Measurements from ENCODE around the gene ATG4C.
"Not testable (repeated sequence)": the region's sequence is repeated elsewhere in the genome, so short reads cannot be mapped to it uniquely, and the experiment has no call there.

ATG4C gene

GRCh38 chr1:62783736-62784508, at the start of gene ATG4C:
TSS of gene ATG4C (plus strand) at chr1:62784132. CDS start at chr1:62803787, 19,655 bp downstream.
- DNase-seq (ENCODE audit: extremely low read depth, low read depth) = peak; percentile 95
- peak within 1 kb of the TSS; percentile 95 for H3K4me3 ChIP-seq (replicated peaks; ENCODE audit: low read depth, low read length)
- TF ChIP-seq CTCF (IDR thresholded peaks at IDR 0.05; ENCODE audit: low read depth, low read length, missing control alignments) = no peak

GRCh38 chr1:62735491-62736171, 48.3 kb upstream of the ATG4C start:
- peak; percentile 41 for DNase-seq (ENCODE audit: extremely low read depth, low read depth)

GRCh38 chr1:62740701-62741100, 43.2 kb upstream of the ATG4C start:
- not testable (repeated sequence) for DNase-seq (ENCODE audit: extremely low read depth, low read depth); H3K4me3 ChIP-seq (replicated peaks; ENCODE audit: low read depth, low read length)

More at GRCh38 chr1:62735491-62736171, 48.3 kb upstream of the ATG4C start:
- H3K4me3 ChIP-seq (replicated peaks; ENCODE audit: low read depth, low read length) = no peak overlapping the region
- no peak for TF ChIP-seq CTCF (IDR thresholded peaks at IDR 0.05; ENCODE audit: low read depth, low read length, missing control alignments)

- H3K4me3 ChIP-seq (replicated peaks; ENCODE audit: low read depth, low read length) = no peak overlapping the region
- no peak for DNase-seq (ENCODE audit: extremely low read depth, low read depth)
- TF ChIP-seq CTCF (IDR thresholded peaks at IDR 0.05; ENCODE audit: low read depth, low read length, missing control alignments) = no peak
These were observed 39.0 kb upstream of the ATG4C start for GRCh38 chr1:62744611-62745577.

GRCh38 chr1:62746086-62746808, 37.7 kb upstream of the ATG4C start:
- peak; percentile 42 for TF ChIP-seq CTCF (IDR thresholded peaks at IDR 0.05; ENCODE audit: low read depth, low read length, missing control alignments)
- peak; percentile 30 for DNase-seq (ENCODE audit: extremely low read depth, low read depth)
- peak overlapping the region; percentile 26 for H3K4me3 ChIP-seq (replicated peaks; ENCODE audit: low read depth, low read length)

GRCh38 chr1:62746809-62747138, 37.2 kb upstream of the ATG4C start:
- no peak overlapping the region for H3K4me3 ChIP-seq (replicated peaks; ENCODE audit: low read depth, low read length)
- DNase-seq (ENCODE audit: extremely low read depth, low read depth) = no peak
- no peak for TF ChIP-seq CTCF (IDR thresholded peaks at IDR 0.05; ENCODE audit: low read depth, low read length, missing control alignments)
